ENCODE results near the gene NHEJ1. TPM values are rescaled to one million over a fixed set of nuclear protein-coding genes. Genes with fewer than 3 reads are reported as not detected.

NHEJ1 gene
- total and polyA plus RNA-seq, 2 donors (not counting 3 experiments of a cell fraction or from before 2014, with no cell fraction given): 12.8 to 12.9 TPM

DNA sequence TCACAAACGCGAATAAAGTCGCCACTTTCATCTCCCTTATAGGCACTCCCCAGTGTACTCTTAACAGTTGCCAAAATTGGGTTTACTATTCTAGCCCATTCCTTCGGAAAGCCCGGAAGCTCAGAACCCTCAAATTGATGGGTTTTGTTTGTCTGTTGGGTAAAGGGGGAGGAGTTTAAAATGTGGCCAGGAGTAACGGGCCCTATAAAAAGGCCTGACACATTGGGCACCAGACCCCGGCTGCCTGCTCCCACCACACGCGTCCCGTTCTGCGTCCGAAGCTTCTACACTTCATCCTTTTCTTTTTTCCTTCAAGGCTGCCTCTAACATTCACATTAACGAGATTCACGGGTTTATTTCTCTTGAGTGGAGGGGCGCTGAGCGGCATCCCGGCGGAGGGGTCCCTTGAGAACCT, 837 bp downstream of the NHEJ1 start:
- dilution Hi-C loops (cut with MboI; ENCODE audit: extremely low pct_ligation_motif_present, low sequenced_read_pairs): no loop called here

More for the DNA sequence above, 837 bp downstream of the NHEJ1 start:
- H3K27ac ChIP-seq (ENCODE audit: insufficient read depth, low read depth, low read length): no peak overlapping the region
- H4K20me1 ChIP-seq (replicated peaks; ENCODE audit: control insufficient read depth, extremely low read depth, insufficient read depth, low read length): no peaks in the 10 kb centered on the region
- peak overlapping the region; percentile 5 for H3K9ac ChIP-seq (replicated peaks; ENCODE audit: extremely low read depth, insufficient read depth, low read length)
- no peak for DNase-seq (ENCODE audit: low read depth, low spot score)
- no peaks in the 10 kb centered on the region for H3K27me3 ChIP-seq (ENCODE audit: control insufficient read depth in 2 of 2, insufficient read depth in 2 of 2, low read length in 2 of 2)
- peak overlapping the region; percentile 24 to 89 (median 41) for H3K4me3 ChIP-seq (replicated peaks in 1 of 3; ENCODE audit: insufficient read depth in 1 of 3, low read depth in 1 of 3, low read length in 3 of 3)
- no peaks in the 10 kb centered on the region for H3K9me3 ChIP-seq (replicated peaks; ENCODE audit: control insufficient read depth, insufficient read depth, low read length)
- no peaks in the 10 kb centered on the region for H3K79me2 ChIP-seq (ENCODE audit: control insufficient read depth, insufficient read depth, low read length)
- peaks cover 2 to 3% of the 10 kb centered on the region in 2 experiments for H3K36me3 ChIP-seq (ENCODE audit: control insufficient read depth in 2 of 2, extremely low read depth in 1 of 2, insufficient read depth in 2 of 2, low read length in 2 of 2)
- BruUV-seq (replicated peaks): TSS peak; percentile 10
- intact Hi-C loops (cut with micrococcal nuclease): loop anchor here (1.0 to 10.0 kb wide), 13 partner anchors 12 to 307 kb away; partner anchors contain the start of genes ABCB6, ANKZF1, ATG9A and DNAJB2
- no peaks in the 10 kb centered on the region for H3K9me1 ChIP-seq (replicated peaks; ENCODE audit: control insufficient read depth, extremely low read depth, insufficient read depth, low read length)
- CTCF ChIA-PET: interaction anchor here (0.8 to 12.9 kb wide), 13 partner anchors 12 to 450 kb away, joined by 3 to 418 read pairs (median 4); partner anchors contain the start of genes CNPPD1 and TTLL4
- TF ChIP-seq, protein P1, sequence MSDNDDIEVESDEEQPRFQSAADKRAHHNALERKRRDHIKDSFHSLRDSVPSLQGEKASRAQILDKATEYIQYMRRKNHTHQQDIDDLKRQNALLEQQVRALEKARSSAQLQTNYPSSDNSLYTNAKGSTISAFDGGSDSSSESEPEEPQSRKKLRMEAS (IDR thresholded peaks at IDR 0.05; ENCODE audit: insufficient read depth, insufficient read length): no peak
- TF ChIP-seq MYC (IDR thresholded peaks at IDR 0.05; ENCODE audit: low read depth, low read length) (no peak), POLR2AphosphoS5 (IDR thresholded peaks at IDR 0.05; ENCODE audit: insufficient read depth, low read depth, low read length) (no peak), EZH2 (IDR thresholded peaks at IDR 0.05; ENCODE audit: borderline replicate concordance, low read depth, low read length, severe bottlenecking) (no peak), JUN (IDR thresholded peaks at IDR 0.05; ENCODE audit: borderline replicate concordance, insufficient read depth, insufficient read length, low read depth) (no peak), FOS (IDR thresholded peaks at IDR 0.05; ENCODE audit: borderline replicate concordance, insufficient read depth, low read length) (no peak), GATA2 (IDR thresholded peaks at IDR 0.05; ENCODE audit: insufficient read depth, insufficient read length, low read depth, low read length) (no peak)
- TF ChIP-seq, protein P2, sequence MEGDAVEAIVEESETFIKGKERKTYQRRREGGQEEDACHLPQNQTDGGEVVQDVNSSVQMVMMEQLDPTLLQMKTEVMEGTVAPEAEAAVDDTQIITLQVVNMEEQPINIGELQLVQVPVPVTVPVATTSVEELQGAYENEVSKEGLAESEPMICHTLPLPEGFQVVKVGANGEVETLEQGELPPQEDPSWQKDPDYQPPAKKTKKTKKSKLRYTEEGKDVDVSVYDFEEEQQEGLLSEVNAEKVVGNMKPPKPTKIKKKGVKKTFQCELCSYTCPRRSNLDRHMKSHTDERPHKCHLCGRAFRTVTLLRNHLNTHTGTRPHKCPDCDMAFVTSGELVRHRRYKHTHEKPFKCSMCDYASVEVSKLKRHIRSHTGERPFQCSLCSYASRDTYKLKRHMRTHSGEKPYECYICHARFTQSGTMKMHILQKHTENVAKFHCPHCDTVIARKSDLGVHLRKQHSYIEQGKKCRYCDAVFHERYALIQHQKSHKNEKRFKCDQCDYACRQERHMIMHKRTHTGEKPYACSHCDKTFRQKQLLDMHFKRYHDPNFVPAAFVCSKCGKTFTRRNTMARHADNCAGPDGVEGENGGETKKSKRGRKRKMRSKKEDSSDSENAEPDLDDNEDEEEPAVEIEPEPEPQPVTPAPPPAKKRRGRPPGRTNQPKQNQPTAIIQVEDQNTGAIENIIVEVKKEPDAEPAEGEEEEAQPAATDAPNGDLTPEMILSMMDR (IDR thresholded peaks at IDR 0.05; ENCODE audit: extremely low read depth in 1 of 2, insufficient read depth in 1 of 2, low read depth in 1 of 2, low read length in 2 of 2): no peak
- FAIRE-seq: peak; percentile 8
- POLR2A ChIA-PET: no interaction called here
- H2AFZ ChIP-seq (ENCODE audit: low read depth, low read length): peak overlapping the region; percentile 80
- peaks cover 10% of the 10 kb centered on the region for H3K4me1 ChIP-seq (ENCODE audit: control insufficient read depth, extremely low read depth, insufficient read depth, low read length)
- H3K4me2 ChIP-seq (ENCODE audit: insufficient read depth, low read length): peak overlapping the region; percentile 87
